ENCODE measurements around the gene SLC23A1.

- TF ChIP-seq CTCF (conservative IDR thresholded peaks at IDR 0.05; ENCODE audit: low read length) (peak; percentile 52), EZH2phosphoT487 (IDR thresholded peaks at IDR 0.05; ENCODE audit: borderline replicate concordance) (no peak)
These were observed 14.5 kb downstream of the SLC23A1 start for GRCh38 chr5:139368613-139369012.

All from Loucy (cell line).